Measurements from ENCODE around the gene PCNX2. TPM values are rescaled to one million over a fixed set of nuclear protein-coding genes. Genes with fewer than 3 reads are reported as not detected.

PCNX2 gene
- total RNA-seq, 1 donor from 2014 or later: 17.2 TPM

DNA sequence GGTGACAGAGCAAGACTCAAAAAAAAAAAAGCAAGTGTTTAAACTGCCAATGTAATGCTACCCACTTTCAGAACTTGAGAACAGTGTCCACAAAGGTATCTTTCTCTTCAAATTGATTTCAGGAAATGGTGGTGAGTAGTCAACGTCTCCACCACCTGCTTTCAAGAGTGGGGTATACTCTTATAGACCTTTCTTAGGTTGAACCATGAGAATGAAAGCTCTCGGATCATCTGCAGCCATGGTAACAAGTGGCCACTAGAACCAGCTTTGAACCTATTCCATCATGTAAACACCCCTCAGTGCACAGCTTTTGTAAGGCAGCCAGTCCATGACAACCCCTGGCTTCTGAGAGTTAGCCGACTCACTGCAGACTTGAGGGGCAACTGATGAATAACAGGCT is 237.7 kb downstream of the PCNX2 start:
- no peaks in the 10 kb centered on the region for H3K4me1 Mint-ChIP-seq (ENCODE audit: unreplicated experiment)
- no peaks in the 10 kb centered on the region for H3K27me3 Mint-ChIP-seq (ENCODE audit: unreplicated experiment)
- no peak overlapping the region for H3K27ac Mint-ChIP-seq (ENCODE audit: unreplicated experiment)
- no peak for DNase-seq (ENCODE audit: extremely low spot score, unreplicated experiment)
- H3K4me3 Mint-ChIP-seq (ENCODE audit: unreplicated experiment): no peak overlapping the region
- H3K36me3 Mint-ChIP-seq (ENCODE audit: unreplicated experiment): peaks cover 3% of the 10 kb centered on the region
- no peaks in the 10 kb centered on the region for H3K9me3 Mint-ChIP-seq (ENCODE audit: unreplicated experiment)
- TF ChIP-seq, protein P1, sequence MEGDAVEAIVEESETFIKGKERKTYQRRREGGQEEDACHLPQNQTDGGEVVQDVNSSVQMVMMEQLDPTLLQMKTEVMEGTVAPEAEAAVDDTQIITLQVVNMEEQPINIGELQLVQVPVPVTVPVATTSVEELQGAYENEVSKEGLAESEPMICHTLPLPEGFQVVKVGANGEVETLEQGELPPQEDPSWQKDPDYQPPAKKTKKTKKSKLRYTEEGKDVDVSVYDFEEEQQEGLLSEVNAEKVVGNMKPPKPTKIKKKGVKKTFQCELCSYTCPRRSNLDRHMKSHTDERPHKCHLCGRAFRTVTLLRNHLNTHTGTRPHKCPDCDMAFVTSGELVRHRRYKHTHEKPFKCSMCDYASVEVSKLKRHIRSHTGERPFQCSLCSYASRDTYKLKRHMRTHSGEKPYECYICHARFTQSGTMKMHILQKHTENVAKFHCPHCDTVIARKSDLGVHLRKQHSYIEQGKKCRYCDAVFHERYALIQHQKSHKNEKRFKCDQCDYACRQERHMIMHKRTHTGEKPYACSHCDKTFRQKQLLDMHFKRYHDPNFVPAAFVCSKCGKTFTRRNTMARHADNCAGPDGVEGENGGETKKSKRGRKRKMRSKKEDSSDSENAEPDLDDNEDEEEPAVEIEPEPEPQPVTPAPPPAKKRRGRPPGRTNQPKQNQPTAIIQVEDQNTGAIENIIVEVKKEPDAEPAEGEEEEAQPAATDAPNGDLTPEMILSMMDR (IDR thresholded peaks at IDR 0.05): no peak

DNA sequence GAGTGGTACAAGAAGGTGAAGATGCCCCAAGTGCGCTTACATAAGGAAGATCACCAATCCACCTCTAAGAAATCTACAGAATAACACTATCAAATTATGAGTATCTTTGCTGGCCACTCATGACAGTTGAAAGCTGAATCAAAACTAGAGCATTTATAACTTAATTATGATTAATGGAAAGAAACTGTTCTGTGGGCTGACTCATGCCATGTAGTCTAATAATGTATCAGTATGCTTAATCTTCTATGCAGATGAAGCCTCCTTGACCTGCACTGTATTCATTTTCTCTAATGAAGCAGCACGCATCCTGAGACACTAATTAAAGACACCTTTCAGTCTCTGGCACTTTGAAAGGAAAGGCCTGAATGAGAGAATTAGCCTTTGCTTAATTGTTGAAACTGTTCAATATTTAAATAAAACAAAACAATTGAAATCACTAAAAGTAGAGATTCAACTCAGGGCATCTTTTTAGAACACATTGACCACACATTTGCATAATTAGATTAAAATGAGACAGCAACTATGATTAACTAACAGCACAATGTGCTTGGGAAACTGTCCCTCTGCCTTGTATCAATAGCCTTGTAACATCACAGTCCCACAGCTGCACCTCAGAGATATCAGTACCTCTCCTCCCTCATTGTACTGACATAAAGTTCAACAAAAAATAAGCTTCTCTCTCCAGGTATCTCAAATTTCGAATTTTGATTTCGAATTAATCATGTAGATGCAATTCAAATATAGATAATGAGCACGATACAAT is 239.5 kb downstream of the PCNX2 start:
- Mint-ChIP-seq H3K4me3 (ENCODE audit: unreplicated experiment) (no peak overlapping the region), H3K36me3 (ENCODE audit: unreplicated experiment) (peaks cover 4% of the 10 kb centered on the region), H3K27ac (ENCODE audit: unreplicated experiment) (no peak overlapping the region), H3K4me1 (ENCODE audit: unreplicated experiment) (no peaks in the 10 kb centered on the region), H3K9me3 (ENCODE audit: unreplicated experiment) (no peaks in the 10 kb centered on the region), H3K27me3 (ENCODE audit: unreplicated experiment) (no peaks in the 10 kb centered on the region)
- no peak for DNase-seq (ENCODE audit: extremely low spot score, unreplicated experiment)
- TF ChIP-seq, protein P1 (IDR thresholded peaks at IDR 0.05): no peak

DNA sequence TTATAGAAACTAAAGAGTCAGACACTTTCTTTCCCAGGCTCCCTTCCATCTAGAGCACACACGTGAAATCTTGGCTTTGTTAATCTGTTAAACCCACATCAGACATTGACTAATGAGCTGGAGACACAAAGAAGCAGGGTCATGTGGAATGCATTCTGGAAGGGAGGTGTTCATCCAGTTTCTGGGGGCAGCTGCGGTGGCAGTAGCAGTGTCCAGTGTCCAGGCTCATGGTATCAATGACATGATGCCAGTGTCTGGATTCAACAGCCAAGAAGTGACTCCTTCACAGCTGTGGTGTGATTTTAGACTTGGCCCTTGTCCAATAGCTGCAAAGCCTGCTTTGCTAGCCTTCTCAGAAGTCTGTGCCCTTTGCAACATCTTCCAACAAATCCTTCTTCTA is 249.9 kb downstream of the PCNX2 start:
- no peak for DNase-seq (ENCODE audit: extremely low spot score, unreplicated experiment)
- Mint-ChIP-seq H3K4me1 (ENCODE audit: unreplicated experiment) (no peaks in the 10 kb centered on the region), H3K36me3 (ENCODE audit: unreplicated experiment) (peaks cover 3% of the 10 kb centered on the region), H3K27ac (ENCODE audit: unreplicated experiment) (no peak overlapping the region), H3K27me3 (ENCODE audit: unreplicated experiment) (no peaks in the 10 kb centered on the region), H3K9me3 (ENCODE audit: unreplicated experiment) (peaks cover 19% of the 10 kb centered on the region), H3K4me3 (ENCODE audit: unreplicated experiment) (no peak overlapping the region)
- TF ChIP-seq, protein P1 (IDR thresholded peaks at IDR 0.05): no peak

DNA sequence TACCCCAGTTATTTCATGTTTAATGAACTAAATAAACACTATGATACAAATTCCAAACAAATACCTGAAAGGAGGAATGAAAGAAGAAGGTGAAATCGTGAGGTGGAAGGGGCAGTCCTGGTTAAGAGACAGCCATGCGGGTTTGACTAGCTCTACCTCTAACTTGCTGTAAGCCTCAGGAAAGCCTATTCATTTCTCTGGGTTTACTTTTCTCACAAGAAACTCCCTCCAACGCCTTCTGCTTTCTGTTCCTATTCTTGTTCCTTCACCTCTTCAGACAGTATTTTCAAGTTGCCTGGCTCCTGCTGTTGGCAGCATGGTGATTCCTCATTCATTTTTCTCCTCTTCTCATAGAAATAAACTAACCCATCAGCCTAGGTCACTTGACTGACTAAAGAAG is 252.7 kb downstream of the PCNX2 start:
- no peak overlapping the region for H3K27ac Mint-ChIP-seq (ENCODE audit: unreplicated experiment)
- H3K27me3 Mint-ChIP-seq (ENCODE audit: unreplicated experiment): no peaks in the 10 kb centered on the region
- DNase-seq (ENCODE audit: extremely low spot score, unreplicated experiment): no peak
- no peaks in the 10 kb centered on the region for H3K4me1 Mint-ChIP-seq (ENCODE audit: unreplicated experiment)
- TF ChIP-seq, protein P1 (IDR thresholded peaks at IDR 0.05): no peak
- no peak overlapping the region for H3K4me3 Mint-ChIP-seq (ENCODE audit: unreplicated experiment)
- no peaks in the 10 kb centered on the region for H3K36me3 Mint-ChIP-seq (ENCODE audit: unreplicated experiment)
- no peaks in the 10 kb centered on the region for H3K9me3 Mint-ChIP-seq (ENCODE audit: unreplicated experiment)

DNA sequence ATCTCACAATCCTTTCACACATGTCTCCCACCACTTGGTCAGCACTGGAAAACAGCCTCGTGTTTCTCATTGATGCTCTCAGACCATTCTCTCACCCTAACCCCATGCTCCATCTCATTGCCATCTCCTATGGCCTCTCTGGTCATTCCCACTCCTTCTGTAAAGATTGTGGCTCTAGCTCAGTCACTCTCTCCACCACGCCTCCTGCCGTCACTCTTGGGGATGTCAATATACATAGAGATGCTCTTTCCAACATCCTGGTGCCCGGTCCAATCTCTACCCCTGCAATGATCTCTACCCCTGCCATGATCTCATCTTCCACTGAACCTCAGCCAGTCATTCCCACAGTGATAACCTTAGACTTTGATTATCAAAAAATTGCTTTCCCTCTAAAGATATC is 255.0 kb downstream of the PCNX2 start:
- TF ChIP-seq, protein P1 (IDR thresholded peaks at IDR 0.05): no peak
- Mint-ChIP-seq H3K4me3 (ENCODE audit: unreplicated experiment) (no peak overlapping the region), H3K9me3 (ENCODE audit: unreplicated experiment) (no peaks in the 10 kb centered on the region), H3K27ac (ENCODE audit: unreplicated experiment) (no peak overlapping the region), H3K27me3 (ENCODE audit: unreplicated experiment) (no peaks in the 10 kb centered on the region), H3K4me1 (ENCODE audit: unreplicated experiment) (no peaks in the 10 kb centered on the region), H3K36me3 (ENCODE audit: unreplicated experiment) (no peaks in the 10 kb centered on the region)
- DNase-seq (ENCODE audit: extremely low spot score, unreplicated experiment): no peak
